ENCODE data around the gene APLP2. TPM values are rescaled to one million over a fixed set of nuclear protein-coding genes. Genes with fewer than 3 reads are reported as not detected.
A peak's percentile ranks its signal among the peaks of the same experiment; 100 is the strongest.

APLP2 gene
- polyA plus RNA-seq, 1 donor from 2014 or later, result 226 TPM

GRCh38 chr11:130144861-130145281 lies 75.2 kb downstream of the APLP2 start:
- TF ChIP-seq TAF1 (IDR thresholded peaks at IDR 0.05; ENCODE audit: low read depth) (no peak), EP300 (conservative IDR thresholded peaks at IDR 0.05; ENCODE audit: poor library complexity, severe bottlenecking) (peak; percentile 50), MXI1 (conservative IDR thresholded peaks at IDR 0.05; ENCODE audit: poor library complexity, severe bottlenecking) (peak; percentile 41), EZH2 (IDR thresholded peaks at IDR 0.05; ENCODE audit: borderline replicate concordance, insufficient read depth, low read length, poor library complexity, severe bottlenecking) (no peak), POLR2AphosphoS5 (IDR thresholded peaks at IDR 0.05) (no peak), REST (IDR thresholded peaks at IDR 0.05; ENCODE audit: borderline replicate concordance) (peak; percentile 44), RAD21 (conservative IDR thresholded peaks at IDR 0.05) (peak; percentile 49), CTCF (IDR thresholded peaks at IDR 0.05; ENCODE audit: poor library complexity, severe bottlenecking) (peak; percentile 32)
- no peaks in the 10 kb centered on the region for H3K9me2 ChIP-seq (ENCODE audit: insufficient read depth, low read length)
- H3K4me2 ChIP-seq (ENCODE audit: low read length), result peak overlapping the region; percentile 25
- H3K27ac ChIP-seq (ENCODE audit: low read length), result peak overlapping the region; percentile 59
- no peaks in the 10 kb centered on the region for H3K27me3 ChIP-seq (ENCODE audit: insufficient read depth, low read depth, low read length)
- H3K9ac ChIP-seq (ENCODE audit: low read length), result peak overlapping the region; percentile 28
- no peaks in the 10 kb centered on the region for H3K9me3 ChIP-seq (ENCODE audit: low read length)
- H2AFZ ChIP-seq (ENCODE audit: low read depth, low read length), result no peak overlapping the region
- H3K4me3 ChIP-seq (ENCODE audit: low read length), result peak overlapping the region; percentile 39
- peaks cover 3% of the 10 kb centered on the region for H3F3A ChIP-seq (ENCODE audit: insufficient read depth, low read length, poor library complexity, severe bottlenecking)
- no peaks in the 10 kb centered on the region for H4K20me1 ChIP-seq (ENCODE audit: insufficient read depth)
- H3K36me3 ChIP-seq (ENCODE audit: insufficient read depth, low read length), result peaks cover 16% of the 10 kb centered on the region
- no peaks in the 10 kb centered on the region for H3K79me2 ChIP-seq (replicated peaks; ENCODE audit: insufficient read depth, low read length)

GRCh38 chr11:130145311-130145812 lies 75.7 kb downstream of the APLP2 start:
- Histone ChIP-seq H4K20me1 (ENCODE audit: insufficient read depth) (no peaks in the 10 kb centered on the region), H3K36me3 (ENCODE audit: insufficient read depth, low read length) (peaks cover 16% of the 10 kb centered on the region), H3F3A (ENCODE audit: insufficient read depth, low read length, poor library complexity, severe bottlenecking) (peaks cover 3% of the 10 kb centered on the region), H3K4me3 (ENCODE audit: low read length) (peak overlapping the region; percentile 39), H3K9ac (ENCODE audit: low read length) (peak overlapping the region; percentile 28), H3K9me2 (ENCODE audit: insufficient read depth, low read length) (no peaks in the 10 kb centered on the region), H3K27me3 (ENCODE audit: insufficient read depth, low read depth, low read length) (no peaks in the 10 kb centered on the region), H3K4me2 (ENCODE audit: low read length) (peak overlapping the region; percentile 25), H2AFZ (ENCODE audit: low read depth, low read length) (no peak overlapping the region), H3K9me3 (ENCODE audit: low read length) (no peaks in the 10 kb centered on the region), H3K27ac (ENCODE audit: low read length) (peak overlapping the region; percentile 59), H3K79me2 (replicated peaks; ENCODE audit: insufficient read depth, low read length) (no peaks in the 10 kb centered on the region)
- TF ChIP-seq MXI1 (conservative IDR thresholded peaks at IDR 0.05; ENCODE audit: poor library complexity, severe bottlenecking), result peak; percentile 10
- no peak for TF ChIP-seq SMC3 (conservative IDR thresholded peaks at IDR 0.05; ENCODE audit: poor library complexity)
- TF ChIP-seq EP300 (conservative IDR thresholded peaks at IDR 0.05; ENCODE audit: poor library complexity, severe bottlenecking), result no peak
- no peak for TF ChIP-seq RAD21 (conservative IDR thresholded peaks at IDR 0.05)
- no peak for TF ChIP-seq CTCF (IDR thresholded peaks at IDR 0.05; ENCODE audit: poor library complexity, severe bottlenecking)
- TF ChIP-seq REST (IDR thresholded peaks at IDR 0.05; ENCODE audit: borderline replicate concordance), result no peak
- no peak for TF ChIP-seq EZH2 (IDR thresholded peaks at IDR 0.05; ENCODE audit: borderline replicate concordance, insufficient read depth, low read length, poor library complexity, severe bottlenecking)

Data from neural cell (in vitro differentiated cells).